ENCODE results near the gene CPED1. TPM values are rescaled to one million over a fixed set of nuclear protein-coding genes. Genes with fewer than 3 reads are reported as not detected.

CPED1 gene
- total RNA-seq, 1 donor from 2014 or later: not detected

GRCh38 chr7:120960714-120961113, 27.8 kb upstream of the CPED1 start:
- no peaks in the 10 kb centered on the region for H3K4me1 Mint-ChIP-seq (ENCODE audit: low read depth, unreplicated experiment)
- no peaks in the 10 kb centered on the region for H3K27me3 Mint-ChIP-seq (ENCODE audit: unreplicated experiment)
- H3K9me3 Mint-ChIP-seq (ENCODE audit: unreplicated experiment): no peaks in the 10 kb centered on the region
- H3K27ac Mint-ChIP-seq (ENCODE audit: unreplicated experiment): no peak overlapping the region
- H3K4me3 Mint-ChIP-seq (ENCODE audit: unreplicated experiment): no peak overlapping the region
- no peak for TF ChIP-seq CTCF (IDR thresholded peaks at IDR 0.05; ENCODE audit: partially characterized antibody, unreplicated experiment)
- no peaks in the 10 kb centered on the region for H3K36me3 Mint-ChIP-seq (ENCODE audit: unreplicated experiment)
- DNase-seq: no peak

- no peak for TF ChIP-seq CTCF (IDR thresholded peaks at IDR 0.05; ENCODE audit: partially characterized antibody, unreplicated experiment)
- Mint-ChIP-seq H3K27ac (ENCODE audit: unreplicated experiment) (no peak overlapping the region), H3K4me3 (ENCODE audit: unreplicated experiment) (no peak overlapping the region), H3K36me3 (ENCODE audit: unreplicated experiment) (no peaks in the 10 kb centered on the region), H3K9me3 (ENCODE audit: unreplicated experiment) (no peaks in the 10 kb centered on the region), H3K27me3 (ENCODE audit: unreplicated experiment) (no peaks in the 10 kb centered on the region), H3K4me1 (ENCODE audit: low read depth, unreplicated experiment) (no peaks in the 10 kb centered on the region)
- no peak for DNase-seq
Observed at GRCh38 chr7:120961638-120962173, 26.8 kb upstream of the CPED1 start.

- Mint-ChIP-seq H3K4me3 (ENCODE audit: unreplicated experiment) (no peak overlapping the region), H3K4me1 (ENCODE audit: low read depth, unreplicated experiment) (peaks cover 3% of the 10 kb centered on the region)
Observed at GRCh38 chr7:120964088-120964487, 24.4 kb upstream of the CPED1 start.

GRCh38 chr7:120966961-120967360, 21.6 kb upstream of the CPED1 start:
- Mint-ChIP-seq H3K36me3 (ENCODE audit: unreplicated experiment) (no peaks in the 10 kb centered on the region), H3K4me1 (ENCODE audit: low read depth, unreplicated experiment) (peaks cover 3% of the 10 kb centered on the region), H3K4me3 (ENCODE audit: unreplicated experiment) (no peak overlapping the region), H3K9me3 (ENCODE audit: unreplicated experiment) (no peaks in the 10 kb centered on the region), H3K27ac (ENCODE audit: unreplicated experiment) (no peak overlapping the region), H3K27me3 (ENCODE audit: unreplicated experiment) (no peaks in the 10 kb centered on the region)
- DNase-seq: no peak
- no peak for TF ChIP-seq CTCF (IDR thresholded peaks at IDR 0.05; ENCODE audit: partially characterized antibody, unreplicated experiment)

More at GRCh38 chr7:120964088-120964487, 24.4 kb upstream of the CPED1 start:
- Mint-ChIP-seq H3K27ac (ENCODE audit: unreplicated experiment) (no peak overlapping the region), H3K36me3 (ENCODE audit: unreplicated experiment) (no peaks in the 10 kb centered on the region), H3K9me3 (ENCODE audit: unreplicated experiment) (no peaks in the 10 kb centered on the region), H3K27me3 (ENCODE audit: unreplicated experiment) (no peaks in the 10 kb centered on the region)
- TF ChIP-seq CTCF (IDR thresholded peaks at IDR 0.05; ENCODE audit: partially characterized antibody, unreplicated experiment): no peak
- no peak for DNase-seq

GRCh38 chr7:120973849-120974248, 14.7 kb upstream of the CPED1 start:
- TF ChIP-seq CTCF (IDR thresholded peaks at IDR 0.05; ENCODE audit: partially characterized antibody, unreplicated experiment): no peak

More at GRCh38 chr7:120973849-120974248, 14.7 kb upstream of the CPED1 start:
- Mint-ChIP-seq H3K36me3 (ENCODE audit: unreplicated experiment) (no peaks in the 10 kb centered on the region), H3K27ac (ENCODE audit: unreplicated experiment) (no peak overlapping the region), H3K27me3 (ENCODE audit: unreplicated experiment) (no peaks in the 10 kb centered on the region), H3K4me3 (ENCODE audit: unreplicated experiment) (no peak overlapping the region), H3K4me1 (ENCODE audit: low read depth, unreplicated experiment) (no peaks in the 10 kb centered on the region), H3K9me3 (ENCODE audit: unreplicated experiment) (no peaks in the 10 kb centered on the region)
- DNase-seq: no peak
